Peyer's patch (tissue), 4 donors: ENCODE data around the gene MIB1. TPM values are rescaled to one million over a fixed set of nuclear protein-coding genes. Genes with fewer than 3 reads are reported as not detected.

ENCODE experiments used
- DNase-seq, 3 donors: peaks; one replicate each; pipeline ENCODE4 v3.0.0-alpha.2; 2017 to 2019
- H3K27ac ChIP-seq, 4 donors: fragments of 200-600 bp; sonication (generic); one replicate each; pipeline ENCODE4 v1.5.1; 2016 to 2019
- H3K27me3 ChIP-seq, 2 donors: fragments of 200-600 bp; sonication (generic); one replicate each; pipeline ENCODE4 v1.5.1; 2019
- H3K36me3 ChIP-seq, 3 donors: fragments of 200-600 bp; sonication (generic); one replicate each; pipeline ENCODE4 v1.5.1; 2016 to 2019
- H3K4me1 ChIP-seq, 4 donors: fragments of 200-600 bp; sonication (generic); one replicate each; pipeline ENCODE4 v1.5.1; 2016 to 2019
- H3K4me3 ChIP-seq, 4 donors: fragments of 200-600 bp; sonication (generic); 1 replicate in 3 of 4; 2 replicates in 1 of 4; pipeline ENCODE4 v1.5.1; 2016 to 2019; ENCODE audit warnings: mild to moderate bottlenecking in 1 of 4
- H3K9me3 ChIP-seq, 4 donors: fragments of 200-600 bp; sonication (generic); one replicate each; pipeline ENCODE4 v1.5.1; 2016 to 2019; ENCODE audit warnings: mild to moderate bottlenecking in 1 of 4
- CTCF ChIP-seq, 6 experiments: fragments of 450-650 bp in 4 of 6; fragments of 200-600 bp in 2 of 6; sonication (generic) in 1 of 6; IDR thresholded peaks; one replicate each; pipeline ENCODE4 v1.5.1; 2017 to 2019; ENCODE audit warnings: antibody characterized with exemption in 6 of 6, mild to moderate bottlenecking in 3 of 6, moderate library complexity in 1 of 6
- POLR2A ChIP-seq, 2 donors: fragments of 450-650 bp; IDR thresholded peaks; one replicate each; pipeline ENCODE4 v1.5.1; 2017; ENCODE audit warnings: antibody characterized with exemption in 2 of 2, mild to moderate bottlenecking in 2 of 2, moderate library complexity in 2 of 2
- total RNA-seq, 4 donors: library from RNA; depleted of rRNA; stranded (reverse); fragments of >200 nt; gene quantifications; one replicate each; pipeline ENCODE4 v1.1.0, GENCODE V29; 2016

The MIB1 gene
- total RNA-seq, 4 donors from 2014 or later, result 13.8 to 47.0 (median 18.3) TPM

GRCh38 chr18:21904856-21905255 lies 164.3 kb downstream of the MIB1 start:
- H3K4me3 ChIP-seq, result no peak overlapping the region
- TF ChIP-seq CTCF (IDR thresholded peaks at IDR 0.05), result no peak
- TF ChIP-seq POLR2A (IDR thresholded peaks at IDR 0.05), result no peak
- H3K27ac ChIP-seq, result no peak overlapping the region
- no peaks in the 10 kb centered on the region for H3K27me3 ChIP-seq
- H3K36me3 ChIP-seq, result no peaks in the 10 kb centered on the region
- DNase-seq, result no peak
- H3K9me3 ChIP-seq, result no peaks in the 10 kb centered on the region
- peaks cover 0 to 23% (median 0%) of the 10 kb centered on the region in 4 donors for H3K4me1 ChIP-seq

GRCh38 chr18:21907451-21907850 lies 166.9 kb downstream of the MIB1 start:
- no peaks in the 10 kb centered on the region for H3K36me3 ChIP-seq

GRCh38 chr18:21908711-21909110 lies 168.1 kb downstream of the MIB1 start:
- no peaks in the 10 kb centered on the region for H3K36me3 ChIP-seq
- H3K4me1 ChIP-seq, result peaks cover 0 to 7% (median 0%) of the 10 kb centered on the region in 4 donors
- TF ChIP-seq POLR2A (IDR thresholded peaks at IDR 0.05) (no peak), CTCF (IDR thresholded peaks at IDR 0.05) (no peak)
- H3K9me3 ChIP-seq, result no peaks in the 10 kb centered on the region
- no peak overlapping the region for H3K27ac ChIP-seq
- no peak overlapping the region for H3K4me3 ChIP-seq
- no peak for DNase-seq
- H3K27me3 ChIP-seq, result no peaks in the 10 kb centered on the region

More at GRCh38 chr18:21907451-21907850, 166.9 kb downstream of the MIB1 start:
- Histone ChIP-seq H3K27ac (no peak overlapping the region), H3K4me3 (no peak overlapping the region), H3K9me3 (no peaks in the 10 kb centered on the region), H3K27me3 (no peaks in the 10 kb centered on the region), H3K4me1 (peaks cover 0 to 3% (median 0%) of the 10 kb centered on the region in 4 donors)
- DNase-seq, result no peak
- TF ChIP-seq CTCF (IDR thresholded peaks at IDR 0.05) (no peak), POLR2A (IDR thresholded peaks at IDR 0.05) (no peak)

- Histone ChIP-seq H3K4me3 (no peak overlapping the region), H3K27me3 (no peaks in the 10 kb centered on the region), H3K9me3 (no peaks in the 10 kb centered on the region), H3K27ac (no peak overlapping the region), H3K4me1 (peaks cover 0 to 7% (median 0%) of the 10 kb centered on the region in 4 donors), H3K36me3 (no peaks in the 10 kb centered on the region)
- TF ChIP-seq POLR2A (IDR thresholded peaks at IDR 0.05) (no peak), CTCF (IDR thresholded peaks at IDR 0.05) (no peak)
- no peak for DNase-seq
Observed at GRCh38 chr18:21910906-21911305, 170.3 kb downstream of the MIB1 start.

- Histone ChIP-seq H3K27me3 (no peaks in the 10 kb centered on the region), H3K4me1 (peaks cover 0 to 7% (median 0%) of the 10 kb centered on the region in 4 donors), H3K9me3 (no peaks in the 10 kb centered on the region), H3K27ac (no peak overlapping the region), H3K36me3 (no peaks in the 10 kb centered on the region), H3K4me3 (no peak overlapping the region)
- DNase-seq, result no peak
- no peak for TF ChIP-seq CTCF (IDR thresholded peaks at IDR 0.05)
- no peak for TF ChIP-seq POLR2A (IDR thresholded peaks at IDR 0.05)
Observed at GRCh38 chr18:21911551-21911950, 171.0 kb downstream of the MIB1 start.
